SU-DHL-6 (cell line): ENCODE results near the gene AIMP2.

Experiments used
- EZH2phosphoT487 ChIP-seq: fragments of 200-600 bp; sonication (generic), shearing (Covaris generic); conservative IDR thresholded peaks from 2 replicates; pipeline ENCODE4 v1.6.1; 2018; ENCODE audit warnings: mild to moderate bottlenecking, antibody characterized with exemption, low read length, moderate library complexity, mixed read lengths
- TF ChIP-seq, protein P1 (sequence below): fragments of 200-600 bp; sonication (generic); IDR thresholded peaks from one replicate; pipeline ENCODE4 v1.5.1; 2017; ENCODE audit warnings: antibody characterized with exemption, mild to moderate bottlenecking, low read length, moderate library complexity; ENCODE audit not compliant: insufficient read depth, poor library complexity, severe bottlenecking

GRCh38 chr7:6032167-6032566, 23.1 kb downstream of the AIMP2 start:
- TF ChIP-seq EZH2phosphoT487 = no peak
- TF ChIP-seq, protein P1, sequence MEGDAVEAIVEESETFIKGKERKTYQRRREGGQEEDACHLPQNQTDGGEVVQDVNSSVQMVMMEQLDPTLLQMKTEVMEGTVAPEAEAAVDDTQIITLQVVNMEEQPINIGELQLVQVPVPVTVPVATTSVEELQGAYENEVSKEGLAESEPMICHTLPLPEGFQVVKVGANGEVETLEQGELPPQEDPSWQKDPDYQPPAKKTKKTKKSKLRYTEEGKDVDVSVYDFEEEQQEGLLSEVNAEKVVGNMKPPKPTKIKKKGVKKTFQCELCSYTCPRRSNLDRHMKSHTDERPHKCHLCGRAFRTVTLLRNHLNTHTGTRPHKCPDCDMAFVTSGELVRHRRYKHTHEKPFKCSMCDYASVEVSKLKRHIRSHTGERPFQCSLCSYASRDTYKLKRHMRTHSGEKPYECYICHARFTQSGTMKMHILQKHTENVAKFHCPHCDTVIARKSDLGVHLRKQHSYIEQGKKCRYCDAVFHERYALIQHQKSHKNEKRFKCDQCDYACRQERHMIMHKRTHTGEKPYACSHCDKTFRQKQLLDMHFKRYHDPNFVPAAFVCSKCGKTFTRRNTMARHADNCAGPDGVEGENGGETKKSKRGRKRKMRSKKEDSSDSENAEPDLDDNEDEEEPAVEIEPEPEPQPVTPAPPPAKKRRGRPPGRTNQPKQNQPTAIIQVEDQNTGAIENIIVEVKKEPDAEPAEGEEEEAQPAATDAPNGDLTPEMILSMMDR = no peak
